Testis (tissue), 3 donors: ENCODE data around the gene NECAB3. TPM values are rescaled to one million over a fixed set of nuclear protein-coding genes. Genes with fewer than 3 reads are reported as not detected.

Experiments
- DNase-seq: peaks from one replicate; pipeline ENCODE4 v3.0.0-alpha.2; 2019
- H3K27ac ChIP-seq, 2 donors: fragments of 200-600 bp; sonication (generic); one replicate each; pipeline ENCODE4 v1.5.1; 2019
- H3K27me3 ChIP-seq: fragments of 200-600 bp; sonication (generic); one replicate; pipeline ENCODE4 v1.5.1; 2019
- H3K36me3 ChIP-seq: fragments of 200-600 bp; sonication (generic); one replicate; pipeline ENCODE4 v1.5.1; 2017; ENCODE audit warnings: low read depth; ENCODE audit errors: missing control alignments
- H3K4me1 ChIP-seq: fragments of 200-600 bp; sonication (generic); one replicate; pipeline ENCODE4 v1.5.1; 2019
- H3K4me3 ChIP-seq, 2 donors: fragments of 200-600 bp; sonication (generic); one replicate each; pipeline ENCODE4 v1.5.1; 2017 to 2019
- H3K9me3 ChIP-seq: fragments of 200-600 bp; sonication (generic); one replicate; pipeline ENCODE4 v1.5.1; 2017
- CTCF ChIP-seq, 3 experiments: fragments of 450-650 bp in 2 of 3; fragments of 200-600 bp in 1 of 3; sonication (generic) in 1 of 3; IDR thresholded peaks; one replicate each; pipeline ENCODE4 v1.5.1; 2016 to 2019; ENCODE audit warnings: antibody characterized with exemption in 3 of 3, mild to moderate bottlenecking in 2 of 3, moderate library complexity in 1 of 3
- POLR2A ChIP-seq: fragments of 450-650 bp; IDR thresholded peaks from one replicate; pipeline ENCODE4 v1.6.1; 2017; ENCODE audit warnings: antibody characterized with exemption, mild to moderate bottlenecking, moderate library complexity
- WGBS, 2 donors: methylation state at CpG; one replicate each; pipeline ENCODE4 v1.1.5; 2018; 5-methylcytosine and 5-hydroxymethylcytosine counted together
- intact Hi-C: fragments of 100-400 bp; cut with DNase I; formaldehyde crosslinking; loops from one replicate; pipeline ENCODE4 v1.15.1; 2023; ENCODE audit warnings: low total_unique reads
- polyA plus RNA-seq: library from polyadenylated mRNA; stranded (reverse); fragments of 350-450 nt; fragmentation: Illumina TruSeq; extraction: RNeasy Lipid Tissue Mini Kit (QIAGEN cat#74804); gene quantifications from one replicate; pipeline ENCODE4 v1.2.3, GENCODE V29; 2014; ENCODE audit warnings: low read depth, low replicate concordance; ENCODE audit not compliant: insufficient read depth
- total RNA-seq, 2 donors: library from RNA; depleted of rRNA; stranded (reverse); fragments of >200 nt; gene quantifications; one replicate each; pipeline ENCODE4 v1.2.3, GENCODE V29; 2016

NECAB3 gene
- total and polyA plus RNA-seq, 3 donors from 2014 or later = 59.7 to 118 (median 106) TPM

- TF ChIP-seq CTCF (IDR thresholded peaks at IDR 0.05) (no peak), POLR2A (no peak)
- Histone ChIP-seq H3K9me3 (no peaks in the 10 kb centered on the region), H3K27me3 (no peaks in the 10 kb centered on the region), H3K36me3 (no peaks in the 10 kb centered on the region), H3K4me3 (no peak overlapping the region), H3K27ac (no peak overlapping the region), H3K4me1 (peaks cover 8% of the 10 kb centered on the region)
- DNase-seq = no peak
- intact Hi-C loops = no loop called here
- WGBS, 2 donors = 89 to 93% methylated on average over 7 to 17 of the region's 17 CpGs
These were observed 17.2 kb downstream of the NECAB3 start for GRCh38 chr20:33656783-33657703.

GRCh38 chr20:33656010-33656782, 18.0 kb downstream of the NECAB3 start:
- DNase-seq = no peak
- Histone ChIP-seq H3K4me3 (no peak overlapping the region), H3K27ac (no peak overlapping the region), H3K9me3 (no peaks in the 10 kb centered on the region), H3K27me3 (no peaks in the 10 kb centered on the region), H3K4me1 (peaks cover 8% of the 10 kb centered on the region), H3K36me3 (no peaks in the 10 kb centered on the region)
- intact Hi-C loops = no loop called here
- TF ChIP-seq CTCF (IDR thresholded peaks at IDR 0.05) = no peak
- no peak for TF ChIP-seq POLR2A
- 92 to 98% methylated on average over 7 to 10 of the region's 10 CpGs for WGBS, 2 donors

- 76 to 91% methylated on average over 4 of the region's 4 CpGs for WGBS, 2 donors
These were observed 19.1 kb downstream of the NECAB3 start for GRCh38 chr20:33655164-33655563.

GRCh38 chr20:33654680-33655161, 19.5 kb downstream of the NECAB3 start:
- no peaks in the 10 kb centered on the region for H3K9me3 ChIP-seq
- DNase-seq = no peak
- no peaks in the 10 kb centered on the region for H3K27me3 ChIP-seq
- no peak overlapping the region for H3K27ac ChIP-seq
- H3K4me1 ChIP-seq = peaks cover 8% of the 10 kb centered on the region
- 71 to 73% methylated on average over 11 to 14 of the region's 14 CpGs for WGBS, 2 donors
- TF ChIP-seq POLR2A = no peak
- no peak for TF ChIP-seq CTCF (IDR thresholded peaks at IDR 0.05)
- intact Hi-C loops = no loop called here
- no peak overlapping the region for H3K4me3 ChIP-seq
- H3K36me3 ChIP-seq = no peaks in the 10 kb centered on the region

More at GRCh38 chr20:33655164-33655563, 19.1 kb downstream of the NECAB3 start:
- Histone ChIP-seq H3K27me3 (no peaks in the 10 kb centered on the region), H3K4me3 (no peak overlapping the region), H3K27ac (no peak overlapping the region), H3K9me3 (no peaks in the 10 kb centered on the region), H3K4me1 (peaks cover 8% of the 10 kb centered on the region), H3K36me3 (no peaks in the 10 kb centered on the region)
- TF ChIP-seq CTCF (IDR thresholded peaks at IDR 0.05) (no peak), POLR2A (no peak)
- no peak for DNase-seq
- intact Hi-C loops = no loop called here
